H7 (cell line): Measurements from ENCODE around the gene HTT. TPM values are rescaled to one million over a fixed set of nuclear protein-coding genes. Genes with fewer than 3 reads are reported as not detected.
A peak's percentile ranks its signal among the peaks of the same experiment; 100 is the strongest.

Source experiments
- DNase-seq: peaks from one replicate; pipeline ENCODE4 v3.0.0; 2012
- H3K27me3 ChIP-seq: 2 replicates; pipeline ENCODE4 v1.6.0; 2011; ENCODE audit warnings: mild to moderate bottlenecking, low read length; ENCODE audit not compliant: control insufficient read depth, insufficient read depth
- H3K36me3 ChIP-seq: replicated peaks from 2 replicates; pipeline ENCODE4 v1.5.1; 2011; ENCODE audit warnings: low read length; ENCODE audit not compliant: control insufficient read depth, insufficient read depth
- H3K4me3 ChIP-seq: 2 replicates; pipeline ENCODE4 v1.5.1; 2011; ENCODE audit warnings: low read depth, mild to moderate bottlenecking, control low read depth, low read length, moderate library complexity; ENCODE audit not compliant: insufficient read depth
- total RNA-seq: library from RNA; depleted of rRNA; stranded (reverse); fragments of >200 nt; shearing (Covaris generic); gene quantifications from 2 replicates; pipeline ENCODE4 v1.2.3, GENCODE V29; 2014

The HTT gene
- total RNA-seq, 1 experiment from 2014 or later = 24.4 TPM

- peaks cover 33% of the 10 kb centered on the region for H3K36me3 ChIP-seq
Observed at GRCh38 chr4:3223956-3224748, 149.7 kb downstream of the HTT start.

GRCh38 chr4:3225071-3225850, 150.8 kb downstream of the HTT start:
- Histone ChIP-seq H3K27me3 (no peaks in the 10 kb centered on the region), H3K36me3 (peaks cover 35% of the 10 kb centered on the region), H3K4me3 (no peak overlapping the region)
- no peak for DNase-seq

More at GRCh38 chr4:3223956-3224748, 149.7 kb downstream of the HTT start:
- Histone ChIP-seq H3K4me3 (no peak overlapping the region), H3K27me3 (no peaks in the 10 kb centered on the region)
- no peak for DNase-seq

- Histone ChIP-seq H3K4me3 (no peak overlapping the region), H3K36me3 (peaks cover 36% of the 10 kb centered on the region), H3K27me3 (no peaks in the 10 kb centered on the region)
- no peak for DNase-seq
Observed at GRCh38 chr4:3225936-3226335, 151.5 kb downstream of the HTT start.

GRCh38 chr4:3226467-3226866, 152.0 kb downstream of the HTT start:
- Histone ChIP-seq H3K4me3 (no peak overlapping the region), H3K36me3 (peaks cover 35% of the 10 kb centered on the region), H3K27me3 (no peaks in the 10 kb centered on the region)
- DNase-seq = no peak

- H3K36me3 ChIP-seq = peaks cover 37% of the 10 kb centered on the region
- H3K4me3 ChIP-seq = no peak overlapping the region
- no peak for DNase-seq
- H3K27me3 ChIP-seq = no peaks in the 10 kb centered on the region
Observed at GRCh38 chr4:3226944-3227343, 152.5 kb downstream of the HTT start.

GRCh38 chr4:3227878-3228675, 153.6 kb downstream of the HTT start:
- no peak for DNase-seq
- Histone ChIP-seq H3K27me3 (no peaks in the 10 kb centered on the region), H3K4me3 (no peak overlapping the region), H3K36me3 (peaks cover 40% of the 10 kb centered on the region)

GRCh38 chr4:3228881-3229280, 154.4 kb downstream of the HTT start:
- DNase-seq = no peak
- no peak overlapping the region for H3K4me3 ChIP-seq
- no peaks in the 10 kb centered on the region for H3K27me3 ChIP-seq
- H3K36me3 ChIP-seq = peaks cover 36% of the 10 kb centered on the region

GRCh38 chr4:3229328-3229727, 154.8 kb downstream of the HTT start:
- no peak for DNase-seq
- peaks cover 33% of the 10 kb centered on the region for H3K36me3 ChIP-seq
- no peak overlapping the region for H3K4me3 ChIP-seq
- H3K27me3 ChIP-seq = no peaks in the 10 kb centered on the region

- DNase-seq = no peak
- H3K36me3 ChIP-seq = peaks cover 28% of the 10 kb centered on the region
- no peak overlapping the region for H3K4me3 ChIP-seq
Observed at GRCh38 chr4:3229964-3230363, 155.5 kb downstream of the HTT start.

GRCh38 chr4:3231471-3231870, 157.0 kb downstream of the HTT start:
- no peaks in the 10 kb centered on the region for H3K27me3 ChIP-seq
- DNase-seq = no peak
- H3K4me3 ChIP-seq = no peak overlapping the region
- H3K36me3 ChIP-seq = peaks cover 37% of the 10 kb centered on the region

More at GRCh38 chr4:3229964-3230363, 155.5 kb downstream of the HTT start:
- no peaks in the 10 kb centered on the region for H3K27me3 ChIP-seq

- no peak for DNase-seq
- Histone ChIP-seq H3K36me3 (peaks cover 37% of the 10 kb centered on the region), H3K27me3 (no peaks in the 10 kb centered on the region), H3K4me3 (no peak overlapping the region)
Observed at GRCh38 chr4:3232001-3232400, 157.5 kb downstream of the HTT start.

GRCh38 chr4:3232871-3233271, 158.4 kb downstream of the HTT start:
- DNase-seq = no peak
- Histone ChIP-seq H3K36me3 (peaks cover 37% of the 10 kb centered on the region), H3K27me3 (no peaks in the 10 kb centered on the region), H3K4me3 (no peak overlapping the region)

- H3K27me3 ChIP-seq = 0 out of 2 replicates have a peak, but pooled peaks cover 1% of the 10 kb centered on the region
- peak; percentile 76 for DNase-seq
- H3K4me3 ChIP-seq = no peak overlapping the region
- H3K36me3 ChIP-seq = peaks cover 37% of the 10 kb centered on the region
Observed at GRCh38 chr4:3233391-3234071, 159.1 kb downstream of the HTT start.
